Progenitor cell of endocrine pancreas (in vitro differentiated cells): ENCODE data around the gene RPN2. TPM values are rescaled to one million over a fixed set of nuclear protein-coding genes. Genes with fewer than 3 reads are reported as not detected.

Experiments
- DNase-seq: peaks from one replicate; pipeline ENCODE4 v3.0.0; 2021; ENCODE audit warnings: low spot score; ENCODE audit not compliant: unreplicated experiment
- H3K27ac Mint-ChIP-seq: 2 replicates; pipeline ENCODE4 v1.8.0; 2021; ENCODE audit warnings: mild to moderate bottlenecking, moderate library complexity, mixed read lengths
- H3K27me3 Mint-ChIP-seq: 2 replicates; pipeline ENCODE4 v1.8.0; 2021; ENCODE audit warnings: mixed read lengths
- H3K36me3 Mint-ChIP-seq: 2 replicates; pipeline ENCODE4 v1.8.0; 2022; ENCODE audit warnings: mixed read lengths; ENCODE audit not compliant: insufficient read depth
- H3K4me1 Mint-ChIP-seq: 2 replicates; pipeline ENCODE4 v1.8.0; 2021; ENCODE audit warnings: low read depth, mixed read lengths
- H3K4me3 Mint-ChIP-seq: 2 replicates; pipeline ENCODE4 v1.8.0; 2021; ENCODE audit warnings: low read depth, mild to moderate bottlenecking, moderate library complexity, mixed read lengths
- H3K9me3 Mint-ChIP-seq: 2 replicates; pipeline ENCODE4 v1.8.0; 2021; ENCODE audit warnings: low read depth, mixed read lengths
- long read RNA-seq: library from polyadenylated mRNA; unstranded; transcript quantifications from one replicate; pipeline ENCODE4 v2.0.0, GENCODE V29; 2020
- total RNA-seq: library from RNA; stranded (reverse); gene quantifications from 2 replicates; pipeline ENCODE4 v1.2.1, GENCODE V29; 2021
- TF ChIP-seq, protein P1 (sequence below): fragments of 200-600 bp; sonication (generic); IDR thresholded peaks from one replicate; pipeline ENCODE4 v1.5.0; 2021; ENCODE audit warnings: antibody characterized with exemption, mild to moderate bottlenecking; ENCODE audit not compliant: unreplicated experiment

The RPN2 gene
- total RNA-seq, result 213 and 216 TPM in 2 replicates
- long read RNA-seq, transcript RPN2-201 (17 exons, 2,515 nt), result major isoform, 2,671 of 3,118 reads
- long read RNA-seq, partial matches to known transcripts, result 216 of 3,118 reads
- long read RNA-seq, other reads (novel, unspliced or antisense), result 231 of 3,118 reads

DNA sequence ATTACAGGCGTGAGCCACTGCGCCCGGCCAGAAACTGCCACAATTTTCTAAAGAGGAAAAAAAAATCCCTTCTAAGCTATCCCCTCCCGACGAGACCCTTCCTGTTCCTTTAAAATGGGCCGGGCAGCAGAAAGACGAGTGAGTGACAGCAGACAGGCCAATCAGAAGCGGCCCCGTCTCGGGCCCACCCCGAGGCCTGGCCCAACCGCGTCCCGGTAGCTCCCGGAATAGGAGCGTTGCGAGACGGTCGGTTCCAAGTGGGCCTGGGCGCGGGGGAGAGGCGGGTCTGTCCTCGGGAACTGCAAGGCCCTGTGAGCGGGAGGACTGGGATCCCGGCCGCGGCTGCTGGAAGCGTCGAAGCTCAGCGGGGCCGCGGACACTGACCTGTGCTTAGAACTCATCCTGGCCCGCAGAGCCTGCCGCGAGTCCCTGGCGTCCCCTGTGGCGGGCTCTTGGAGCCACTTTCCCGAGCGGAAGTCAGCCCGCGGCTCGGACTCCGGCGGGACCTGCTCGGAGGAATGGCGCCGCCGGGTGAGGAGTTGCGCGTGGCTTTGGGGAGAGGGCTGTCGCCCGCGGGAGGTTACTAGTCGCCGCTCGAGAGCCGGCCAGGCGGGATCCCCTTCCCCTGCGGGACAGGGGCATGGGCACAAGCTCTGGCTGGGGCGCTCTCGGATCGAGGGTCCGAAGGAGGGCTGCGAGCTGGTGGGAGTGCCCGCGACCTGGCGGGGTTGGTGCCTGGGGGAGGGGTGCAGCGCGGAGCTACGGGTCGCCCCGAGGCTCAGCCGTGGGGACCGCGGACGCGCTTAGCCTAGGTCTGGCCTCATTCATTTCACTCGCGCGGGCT, at the start of gene RPN2, which contains the start of gene MROH8:
TSS of gene RPN2 (plus strand) at position 492 of the 844 bp plus-strand sequence. CDS start at position 519, 27 bp downstream.
TSS of gene MROH8 (minus strand) at position 710 of the 844 bp plus-strand sequence.
- peaks cover 9% of the 10 kb centered on the region for H3K36me3 Mint-ChIP-seq
- no peaks in the 10 kb centered on the region for H3K27me3 Mint-ChIP-seq
- TF ChIP-seq, protein P1, sequence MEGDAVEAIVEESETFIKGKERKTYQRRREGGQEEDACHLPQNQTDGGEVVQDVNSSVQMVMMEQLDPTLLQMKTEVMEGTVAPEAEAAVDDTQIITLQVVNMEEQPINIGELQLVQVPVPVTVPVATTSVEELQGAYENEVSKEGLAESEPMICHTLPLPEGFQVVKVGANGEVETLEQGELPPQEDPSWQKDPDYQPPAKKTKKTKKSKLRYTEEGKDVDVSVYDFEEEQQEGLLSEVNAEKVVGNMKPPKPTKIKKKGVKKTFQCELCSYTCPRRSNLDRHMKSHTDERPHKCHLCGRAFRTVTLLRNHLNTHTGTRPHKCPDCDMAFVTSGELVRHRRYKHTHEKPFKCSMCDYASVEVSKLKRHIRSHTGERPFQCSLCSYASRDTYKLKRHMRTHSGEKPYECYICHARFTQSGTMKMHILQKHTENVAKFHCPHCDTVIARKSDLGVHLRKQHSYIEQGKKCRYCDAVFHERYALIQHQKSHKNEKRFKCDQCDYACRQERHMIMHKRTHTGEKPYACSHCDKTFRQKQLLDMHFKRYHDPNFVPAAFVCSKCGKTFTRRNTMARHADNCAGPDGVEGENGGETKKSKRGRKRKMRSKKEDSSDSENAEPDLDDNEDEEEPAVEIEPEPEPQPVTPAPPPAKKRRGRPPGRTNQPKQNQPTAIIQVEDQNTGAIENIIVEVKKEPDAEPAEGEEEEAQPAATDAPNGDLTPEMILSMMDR, result no peak
- peak within 1 kb of the TSS; percentile 99 for H3K27ac Mint-ChIP-seq
- no peaks in the 10 kb centered on the region for H3K9me3 Mint-ChIP-seq
- H3K4me1 Mint-ChIP-seq, result peaks cover 16% of the 10 kb centered on the region
- peak; percentile 93 for DNase-seq
- H3K4me3 Mint-ChIP-seq, result peak within 1 kb of the TSS; percentile 96

DNA sequence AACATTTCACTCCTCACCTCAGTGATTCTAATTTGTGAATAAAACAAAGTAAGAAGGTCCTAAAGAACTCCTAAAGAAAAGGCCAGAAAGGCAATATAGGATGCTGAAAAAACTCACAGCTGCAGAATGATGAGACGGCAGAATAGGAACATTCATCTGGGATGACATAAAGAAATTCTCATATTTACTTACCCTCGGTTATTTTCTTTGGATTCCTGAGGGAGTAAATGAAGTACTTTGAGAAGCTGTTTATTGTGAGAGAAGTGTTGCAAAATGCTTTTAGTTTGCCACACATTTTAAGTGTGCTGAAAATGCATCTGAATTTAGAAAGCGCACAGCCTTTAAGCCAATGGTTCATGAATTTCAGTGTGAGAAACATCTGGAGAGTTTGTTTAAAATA, 47.6 kb upstream of the RPN2 start:
- Mint-ChIP-seq H3K4me1 (no peaks in the 10 kb centered on the region), H3K36me3 (no peaks in the 10 kb centered on the region), H3K9me3 (no peaks in the 10 kb centered on the region), H3K4me3 (no peak overlapping the region), H3K27me3 (peaks cover 3% of the 10 kb centered on the region), H3K27ac (no peak overlapping the region)
- TF ChIP-seq, protein P1, result no peak
- no peak for DNase-seq

DNA sequence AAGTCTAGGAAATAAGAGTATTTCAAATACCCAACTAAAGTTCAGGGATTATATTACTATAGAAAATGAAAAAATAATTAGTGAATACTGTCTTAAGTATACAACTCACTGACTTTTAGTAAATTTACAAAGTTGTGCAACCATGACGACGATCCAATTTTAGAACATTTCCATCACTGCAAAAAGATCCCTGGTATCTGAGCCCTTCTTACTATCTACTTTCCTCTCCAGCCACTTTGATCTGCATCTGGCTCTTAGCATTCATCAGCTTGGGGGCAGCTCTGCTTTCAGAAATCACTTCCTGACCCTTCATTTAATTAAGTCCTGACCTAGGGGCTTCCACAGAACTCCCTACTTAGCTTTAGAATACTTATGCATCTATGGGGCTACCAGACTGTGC, 45.2 kb upstream of the RPN2 start:
- TF ChIP-seq, protein P1, result no peak
- H3K4me1 Mint-ChIP-seq, result no peaks in the 10 kb centered on the region
- H3K4me3 Mint-ChIP-seq, result no peak overlapping the region
- H3K9me3 Mint-ChIP-seq, result no peaks in the 10 kb centered on the region
- no peaks in the 10 kb centered on the region for H3K36me3 Mint-ChIP-seq
- no peak for DNase-seq
- peaks cover 3% of the 10 kb centered on the region for H3K27me3 Mint-ChIP-seq
- H3K27ac Mint-ChIP-seq, result no peak overlapping the region

DNA sequence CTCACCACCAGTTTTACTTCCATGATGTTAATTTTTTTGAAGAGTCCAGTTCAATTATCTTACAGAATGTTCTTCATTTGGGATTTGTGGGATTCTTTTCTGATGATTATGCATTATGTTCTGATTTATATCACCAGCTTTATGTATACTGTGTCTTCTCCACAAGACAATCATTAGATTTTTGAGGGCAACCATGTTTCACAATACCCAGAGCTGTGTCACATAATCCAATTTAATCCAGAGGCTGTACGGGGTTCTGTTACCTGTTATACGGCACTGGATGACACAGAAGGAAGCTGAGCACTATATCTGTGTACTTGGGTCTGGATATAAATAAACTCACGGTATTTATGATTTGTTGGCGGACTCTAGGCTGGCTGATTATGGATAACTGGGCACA, 41.6 kb upstream of the RPN2 start:
- no peaks in the 10 kb centered on the region for H3K4me1 Mint-ChIP-seq
- no peak overlapping the region for H3K4me3 Mint-ChIP-seq
- H3K36me3 Mint-ChIP-seq, result no peaks in the 10 kb centered on the region
- TF ChIP-seq, protein P1, result no peak
- no peak for DNase-seq
- H3K27me3 Mint-ChIP-seq, result peaks cover 3% of the 10 kb centered on the region
- H3K27ac Mint-ChIP-seq, result no peak overlapping the region
- no peaks in the 10 kb centered on the region for H3K9me3 Mint-ChIP-seq

DNA sequence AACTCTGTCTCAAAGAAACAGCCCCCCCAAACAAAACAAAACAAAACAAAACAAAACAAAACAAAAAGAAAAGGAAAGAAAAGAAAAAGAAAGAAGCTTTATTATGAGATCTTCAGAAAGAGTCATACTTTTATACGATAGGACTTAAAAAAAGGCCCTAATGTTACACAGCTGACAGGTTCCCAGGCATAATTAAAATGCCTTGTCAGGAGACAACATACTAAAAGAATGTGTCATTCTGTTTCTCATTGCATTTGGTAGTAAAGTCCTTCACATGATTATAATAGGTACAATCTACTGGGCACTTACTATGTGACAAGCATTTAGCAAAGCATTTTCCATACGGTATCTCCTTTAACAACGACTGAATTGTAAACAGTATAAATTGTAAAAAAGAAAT, 36.4 kb upstream of the RPN2 start:
- Mint-ChIP-seq H3K4me3 (no peak overlapping the region), H3K36me3 (peaks cover 1% of the 10 kb centered on the region), H3K9me3 (no peaks in the 10 kb centered on the region), H3K4me1 (no peaks in the 10 kb centered on the region), H3K27ac (no peak overlapping the region), H3K27me3 (no peaks in the 10 kb centered on the region)
- TF ChIP-seq, protein P1, result no peak
- DNase-seq, result no peak
